HG03060 (cell line): ENCODE data around the gene TMEM214.
A peak's percentile ranks its signal among the peaks of the same experiment; 100 is the strongest.

Experiments used
- ATAC-seq: cut with Tn5 transposase; IDR thresholded peaks from one replicate; pipeline ENCODE4 v1.9.1; 2021; ENCODE audit warnings: low read depth, moderate number of reproducible peaks; ENCODE audit not compliant: unreplicated experiment

Gene TMEM214

GRCh38 chr2:27032495-27033252 is at the start of gene TMEM214:
Gene TMEM214, plus strand, starts transcription at chr2:27032965. Its CDS starts 51 bp downstream, at chr2:27033016.
- peak; percentile 64 for ATAC-seq

- no peak for ATAC-seq
Observed at GRCh38 chr2:26983746-26984145, 49.0 kb upstream of the TMEM214 start.

- ATAC-seq: no peak
Observed at GRCh38 chr2:26985807-26986206, 47.0 kb upstream of the TMEM214 start.

- no peak for ATAC-seq
Observed at GRCh38 chr2:26986576-26986975, 46.2 kb upstream of the TMEM214 start.

- no peak for ATAC-seq
Observed at GRCh38 chr2:26988058-26988860, 44.5 kb upstream of the TMEM214 start.

GRCh38 chr2:26989156-26989555 is 43.6 kb upstream of the TMEM214 start:
- ATAC-seq: no peak

- no peak for ATAC-seq
Observed at GRCh38 chr2:26991717-26992116, 41.0 kb upstream of the TMEM214 start.

- ATAC-seq: no peak
Observed at GRCh38 chr2:26993768-26994167, 39.0 kb upstream of the TMEM214 start.

GRCh38 chr2:26994983-26995382 is 37.8 kb upstream of the TMEM214 start:
- ATAC-seq: no peak

GRCh38 chr2:26997394-26997793 is 35.4 kb upstream of the TMEM214 start:
- ATAC-seq: no peak

- no peak for ATAC-seq
Observed at GRCh38 chr2:26998323-26998722, 34.4 kb upstream of the TMEM214 start.

GRCh38 chr2:27000228-27000627 is 32.5 kb upstream of the TMEM214 start:
- no peak for ATAC-seq

GRCh38 chr2:27000995-27001394 is 31.8 kb upstream of the TMEM214 start:
- no peak for ATAC-seq

- no peak for ATAC-seq
Observed at GRCh38 chr2:27001950-27002349, 30.8 kb upstream of the TMEM214 start.

GRCh38 chr2:27003007-27003406 is 29.8 kb upstream of the TMEM214 start:
- no peak for ATAC-seq

GRCh38 chr2:27003857-27004256 is 28.9 kb upstream of the TMEM214 start:
- no peak for ATAC-seq

GRCh38 chr2:27006602-27007415 is 26.0 kb upstream of the TMEM214 start:
- ATAC-seq: no peak

- ATAC-seq: no peak
Observed at GRCh38 chr2:27007416-27008374, 25.1 kb upstream of the TMEM214 start.

- no peak for ATAC-seq
Observed at GRCh38 chr2:27008678-27009077, 24.1 kb upstream of the TMEM214 start.

- no peak for ATAC-seq
Observed at GRCh38 chr2:27009083-27009482, 23.7 kb upstream of the TMEM214 start.
